ENCODE data around the gene NPAS3. TPM values are rescaled to one million over a fixed set of nuclear protein-coding genes. Genes with fewer than 3 reads are reported as not detected.

Gene NPAS3
- total and polyA plus RNA-seq, 2 donors (not counting 3 experiments of a cell fraction or from before 2014, with no cell fraction given): 0.10 to 0.13 TPM

- dilution Hi-C loops (cut with MboI; ENCODE audit: extremely low pct_ligation_motif_present, low sequenced_read_pairs): no loop called here
- intact Hi-C loops (cut with micrococcal nuclease): no loop called here
- no peaks in the 10 kb centered on the region for H3K79me2 ChIP-seq (ENCODE audit: control insufficient read depth, insufficient read depth, low read length)
- no peaks in the 10 kb centered on the region for H3K9me1 ChIP-seq (replicated peaks; ENCODE audit: control insufficient read depth, extremely low read depth, insufficient read depth, low read length)
- H3K36me3 ChIP-seq (ENCODE audit: control insufficient read depth in 2 of 2, extremely low read depth in 1 of 2, insufficient read depth in 2 of 2, low read length in 2 of 2): no peaks in the 10 kb centered on the region
- peaks cover 10% of the 10 kb centered on the region for H3K4me1 ChIP-seq (ENCODE audit: control insufficient read depth, extremely low read depth, insufficient read depth, low read length)
- no TSS peak for BruUV-seq (replicated peaks)
- H3K4me3 ChIP-seq (replicated peaks in 1 of 3; ENCODE audit: insufficient read depth in 1 of 3, low read depth in 1 of 3, low read length in 3 of 3): no peak overlapping the region
- no peaks in the 10 kb centered on the region for H4K20me1 ChIP-seq (replicated peaks; ENCODE audit: control insufficient read depth, extremely low read depth, insufficient read depth, low read length)
- DNase-seq (ENCODE audit: low read depth, low spot score) (no peak), FAIRE-seq (no peak)
- POLR2A ChIA-PET: no interaction called here
- H3K4me2 ChIP-seq (ENCODE audit: insufficient read depth, low read length): no peak overlapping the region
- TF ChIP-seq GATA2 (IDR thresholded peaks at IDR 0.05; ENCODE audit: insufficient read depth, insufficient read length, low read depth, low read length): no peak
- TF ChIP-seq FOS (IDR thresholded peaks at IDR 0.05; ENCODE audit: borderline replicate concordance, insufficient read depth, low read length): no peak
- no peak for TF ChIP-seq JUN (IDR thresholded peaks at IDR 0.05; ENCODE audit: borderline replicate concordance, insufficient read depth, insufficient read length, low read depth)
- TF ChIP-seq MAX (IDR thresholded peaks at IDR 0.05; ENCODE audit: insufficient read depth, insufficient read length): no peak
- no peak for TF ChIP-seq EZH2 (IDR thresholded peaks at IDR 0.05; ENCODE audit: borderline replicate concordance, low read depth, low read length, severe bottlenecking)
- no peak for TF ChIP-seq POLR2AphosphoS5 (IDR thresholded peaks at IDR 0.05; ENCODE audit: insufficient read depth, low read depth, low read length)
- TF ChIP-seq POLR2A (IDR thresholded peaks at IDR 0.05; ENCODE audit: low read depth, low read length): no peak
- TF ChIP-seq, protein P1, sequence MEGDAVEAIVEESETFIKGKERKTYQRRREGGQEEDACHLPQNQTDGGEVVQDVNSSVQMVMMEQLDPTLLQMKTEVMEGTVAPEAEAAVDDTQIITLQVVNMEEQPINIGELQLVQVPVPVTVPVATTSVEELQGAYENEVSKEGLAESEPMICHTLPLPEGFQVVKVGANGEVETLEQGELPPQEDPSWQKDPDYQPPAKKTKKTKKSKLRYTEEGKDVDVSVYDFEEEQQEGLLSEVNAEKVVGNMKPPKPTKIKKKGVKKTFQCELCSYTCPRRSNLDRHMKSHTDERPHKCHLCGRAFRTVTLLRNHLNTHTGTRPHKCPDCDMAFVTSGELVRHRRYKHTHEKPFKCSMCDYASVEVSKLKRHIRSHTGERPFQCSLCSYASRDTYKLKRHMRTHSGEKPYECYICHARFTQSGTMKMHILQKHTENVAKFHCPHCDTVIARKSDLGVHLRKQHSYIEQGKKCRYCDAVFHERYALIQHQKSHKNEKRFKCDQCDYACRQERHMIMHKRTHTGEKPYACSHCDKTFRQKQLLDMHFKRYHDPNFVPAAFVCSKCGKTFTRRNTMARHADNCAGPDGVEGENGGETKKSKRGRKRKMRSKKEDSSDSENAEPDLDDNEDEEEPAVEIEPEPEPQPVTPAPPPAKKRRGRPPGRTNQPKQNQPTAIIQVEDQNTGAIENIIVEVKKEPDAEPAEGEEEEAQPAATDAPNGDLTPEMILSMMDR (IDR thresholded peaks at IDR 0.05; ENCODE audit: extremely low read depth in 1 of 2, insufficient read depth in 1 of 2, low read depth in 1 of 2, low read length in 2 of 2): no peak
- no peak for TF ChIP-seq MYC (IDR thresholded peaks at IDR 0.05; ENCODE audit: low read depth, low read length)
- no peak overlapping the region for H2AFZ ChIP-seq (ENCODE audit: low read depth, low read length)
- CTCF ChIA-PET: no interaction called here
- no peaks in the 10 kb centered on the region for H3K27me3 ChIP-seq (ENCODE audit: control insufficient read depth in 2 of 2, insufficient read depth in 2 of 2, low read length in 2 of 2)
- H3K27ac ChIP-seq (ENCODE audit: insufficient read depth, low read depth, low read length): no peak overlapping the region
- no peaks in the 10 kb centered on the region for H3K9me3 ChIP-seq (replicated peaks; ENCODE audit: control insufficient read depth, insufficient read depth, low read length)
- H3K9ac ChIP-seq (replicated peaks; ENCODE audit: extremely low read depth, insufficient read depth, low read length): no peak overlapping the region
Observed at GRCh38 chr14:33483110-33483509, 544.4 kb downstream of the NPAS3 start.

Data from endothelial cell of umbilical vein (primary cell).